NOMO-1 treated with DMSO at 0.1 percent for 48 hours (cell line): ENCODE measurements around the gene CLNS1A.

ENCODE experiments used
- DNase-seq: peaks from one replicate; lab custom pipeline; 2025; ENCODE audit not compliant: unreplicated experiment; lab: John Stamatoyannopoulos, UW

The CLNS1A gene

GRCh38 chr11:77637345-77638165 lies at the start of gene CLNS1A:
Gene CLNS1A (minus strand): TSS chr11:77637794. CDS start chr11:77637714, 80 bp downstream.
- DNase-seq = peak; percentile 90

GRCh38 chr11:77687088-77687487 lies 49.5 kb upstream of the CLNS1A start:
- no peak for DNase-seq

- no peak for DNase-seq
Measured at GRCh38 chr11:77677138-77677537, 39.5 kb upstream of the CLNS1A start.

- DNase-seq = no peak
Measured at GRCh38 chr11:77672264-77672663, 34.7 kb upstream of the CLNS1A start.

- no peak for DNase-seq
Measured at GRCh38 chr11:77669848-77670511, 32.4 kb upstream of the CLNS1A start.

GRCh38 chr11:77668760-77669159 lies 31.2 kb upstream of the CLNS1A start:
- DNase-seq = no peak

GRCh38 chr11:77665240-77665965 lies 27.8 kb upstream of the CLNS1A start:
- no peak for DNase-seq

- DNase-seq = no peak
Measured at GRCh38 chr11:77661670-77662069, 24.1 kb upstream of the CLNS1A start.

GRCh38 chr11:77660947-77661346 lies 23.4 kb upstream of the CLNS1A start:
- peak; percentile 71 for DNase-seq

GRCh38 chr11:77658213-77659013 lies 20.8 kb upstream of the CLNS1A start:
- no peak for DNase-seq

GRCh38 chr11:77656362-77656761 lies 18.8 kb upstream of the CLNS1A start:
- no peak for DNase-seq

GRCh38 chr11:77654770-77655434 lies 17.3 kb upstream of the CLNS1A start:
- no peak for DNase-seq

GRCh38 chr11:77650123-77650522 lies 12.5 kb upstream of the CLNS1A start:
- no peak for DNase-seq

- no peak for DNase-seq
Measured at GRCh38 chr11:77647654-77648305, 10.2 kb upstream of the CLNS1A start.

- no peak for DNase-seq
Measured at GRCh38 chr11:77644887-77645286, 7.3 kb upstream of the CLNS1A start.

- DNase-seq = no peak
Measured at GRCh38 chr11:77642228-77642627, 4.6 kb upstream of the CLNS1A start.

- peak; percentile 65 for DNase-seq
Measured at GRCh38 chr11:77636731-77637344, 756 bp downstream of the CLNS1A start.

- DNase-seq = peak; percentile 69
Measured at GRCh38 chr11:77633926-77634325, 3.7 kb downstream of the CLNS1A start.

- no peak for DNase-seq
Measured at GRCh38 chr11:77630157-77630710, 7.4 kb downstream of the CLNS1A start.
